CD4-positive, alpha-beta T cell treated with Interleukin-4 for 1 hour (primary cell): ENCODE measurements around the gene MRPS26.
"Not testable (repeated sequence)": the region's sequence is repeated elsewhere in the genome, so short reads cannot be mapped to it uniquely, and the experiment has no call there.

Experiments
- DNase-seq, 2 donors: peaks; one replicate each; pipeline ENCODE4 v3.0.0-alpha.2; 2020 to 2022

MRPS26 gene

GRCh38 chr20:3043322-3043721, 2.5 kb upstream of the MRPS26 start, which contains the start of gene GNRH2:
Gene GNRH2, plus strand, starts transcription at chr20:3043622. Its CDS starts 793 bp downstream, at chr20:3044415.
- DNase-seq = no peak

- DNase-seq = no peak
Measured at GRCh38 chr20:3044336-3044965, 1.4 kb upstream of the MRPS26 start.

- DNase-seq = peak; percentile 56 to 62
Measured at GRCh38 chr20:3045042-3045815, 623 bp upstream of the MRPS26 start.

- no peak for DNase-seq
Measured at GRCh38 chr20:3046677-3047462, 1.0 kb downstream of the MRPS26 start.

- no peak for DNase-seq
Measured at GRCh38 chr20:3047486-3048419, 1.9 kb downstream of the MRPS26 start.

- DNase-seq = no peak
Measured at GRCh38 chr20:3051385-3052019, 5.7 kb downstream of the MRPS26 start.

GRCh38 chr20:3059489-3059888, 13.6 kb downstream of the MRPS26 start:
- no peak for DNase-seq

GRCh38 chr20:3064119-3064518, 18.3 kb downstream of the MRPS26 start:
- not testable (repeated sequence) for DNase-seq

GRCh38 chr20:3067139-3068014, 21.5 kb downstream of the MRPS26 start:
- DNase-seq = no peak

- no peak for DNase-seq
Measured at GRCh38 chr20:3068075-3068474, 22.2 kb downstream of the MRPS26 start.

- peak; percentile 31 to 45 for DNase-seq
Measured at GRCh38 chr20:3068986-3069900, 23.4 kb downstream of the MRPS26 start.

- DNase-seq = no peak
Measured at GRCh38 chr20:3070725-3071124, 24.9 kb downstream of the MRPS26 start.

GRCh38 chr20:3071266-3071609, 25.4 kb downstream of the MRPS26 start:
- DNase-seq = no peak

- DNase-seq = peak; percentile 77 to 79
Measured at GRCh38 chr20:3071610-3072529, 26.0 kb downstream of the MRPS26 start, which contains the start of gene OXT. Gene OXT, plus strand, starts transcription at chr20:3071620. Its CDS starts 36 bp downstream, at chr20:3071656.

GRCh38 chr20:3072530-3073250, 26.8 kb downstream of the MRPS26 start:
- DNase-seq = no peak

- not testable (repeated sequence) for DNase-seq
Measured at GRCh38 chr20:3073251-3073643, 27.4 kb downstream of the MRPS26 start.

- DNase-seq = no peak
Measured at GRCh38 chr20:3074812-3075211, 29.0 kb downstream of the MRPS26 start.

GRCh38 chr20:3075315-3075714, 29.5 kb downstream of the MRPS26 start:
- not testable (repeated sequence) for DNase-seq
